Transverse colon (tissue), 3 donors: ENCODE results near the gene ADAMTS14.

Experiments used
- CTCF ChIP-seq, 5 experiments: fragments of 200-600 bp in 3 of 5; fragments of 450-650 bp in 2 of 5; sonication (generic) in 3 of 5; IDR thresholded peaks; 1 replicate in 2 of 5; 2 replicates in 3 of 5; pipeline ENCODE4 v1.5.1; 2016 to 2017; ENCODE audit warnings: antibody characterized with exemption in 5 of 5, inconsistent platforms in 3 of 5, mild to moderate bottlenecking in 2 of 5, moderate library complexity in 1 of 5
- EP300 ChIP-seq: sonication (generic); formaldehyde crosslinking; IDR thresholded peaks from one replicate; pipeline ENCODE4 v1.6.1; 2017; ENCODE audit warnings: antibody characterized with exemption, low read depth
- POLR2A ChIP-seq: fragments of 450-650 bp; IDR thresholded peaks from one replicate; pipeline ENCODE4 v1.6.1; 2016; ENCODE audit warnings: antibody characterized with exemption, mild to moderate bottlenecking, moderate library complexity

DNA sequence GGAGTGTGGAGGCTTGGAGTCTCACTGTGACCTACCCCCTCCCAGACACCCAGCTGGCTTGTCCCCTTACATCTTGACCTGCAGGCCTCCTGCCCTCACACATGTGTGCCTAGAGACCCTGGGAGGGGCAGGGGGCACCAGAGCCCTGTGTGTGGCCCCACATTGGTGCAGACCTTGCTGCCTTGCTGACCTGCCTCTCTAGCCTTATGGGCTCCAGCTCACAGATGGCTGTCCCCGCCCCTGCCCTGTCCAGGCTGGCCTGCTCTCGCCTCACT, 9.4 kb downstream of the ADAMTS14 start:
- TF ChIP-seq EP300 = no peak
- TF ChIP-seq CTCF (IDR thresholded peaks at IDR 0.05) = no peak
- TF ChIP-seq POLR2A = no peak
